SK-N-SH treated with all-trans-retinoic acid at 6 μM for 48 hours (cell line): ENCODE measurements around the gene KLF13.
A peak's percentile ranks its signal among the peaks of the same experiment; 100 is the strongest.

Source experiments
- ATAC-seq: fragments of 200-7000 bp; cut with Tn5 transposase; 3 replicates; pipeline ENCODE4 v1.9.1; 2020; ENCODE audit warnings: mild to moderate bottlenecking, moderate library complexity
- ARNTL ChIP-seq: fragments of 450-650 bp; formaldehyde crosslinking; IDR thresholded peaks from 2 replicates; pipeline ENCODE4 v1.5.0; 2020; ENCODE audit warnings: low read depth, mild to moderate bottlenecking, moderate library complexity, borderline replicate concordance
- CSDC2 ChIP-seq: fragments of 250-450 bp; sonication (Bioruptor Pico); IDR thresholded peaks from 2 replicates; pipeline ENCODE4 v1.5.0; 2020; ENCODE audit warnings: mild to moderate bottlenecking, moderate library complexity
- ESRRG ChIP-seq: fragments of 250-450 bp; sonication (Bioruptor Pico); IDR thresholded peaks from 2 replicates; pipeline ENCODE4 v1.6.1; 2021; ENCODE audit warnings: mild to moderate bottlenecking
- GLIS3 ChIP-seq: fragments of 250-450 bp; sonication (Bioruptor Pico); IDR thresholded peaks from 2 replicates; pipeline ENCODE4 v1.5.0; 2020; ENCODE audit warnings: mild to moderate bottlenecking, moderate library complexity
- ISL1 ChIP-seq: fragments of 250-450 bp; sonication (Bioruptor Pico); IDR thresholded peaks from 2 replicates; pipeline ENCODE4 v2.1.2; 2022; ENCODE audit warnings: mild to moderate bottlenecking, moderate library complexity
- PPARA ChIP-seq: fragments of 250-450 bp; sonication (Bioruptor Pico); IDR thresholded peaks from 2 replicates; pipeline ENCODE4 v1.5.0; 2020; ENCODE audit warnings: mild to moderate bottlenecking, borderline replicate concordance
- RARB ChIP-seq: fragments of 250-450 bp; sonication (Bioruptor Pico); IDR thresholded peaks from 2 replicates; pipeline ENCODE4 v1.8.0; 2021; ENCODE audit warnings: mild to moderate bottlenecking, moderate library complexity
- SNAI2 ChIP-seq: fragments of 250-450 bp; sonication (Bioruptor Pico); IDR thresholded peaks from 2 replicates; pipeline ENCODE4 v1.5.0; 2020; ENCODE audit warnings: mild to moderate bottlenecking, moderate library complexity
- TCF4 ChIP-seq: fragments of 250-450 bp; sonication (Bioruptor Pico); IDR thresholded peaks from 2 replicates; pipeline ENCODE4 v1.8.0; 2021; ENCODE audit warnings: mild to moderate bottlenecking, moderate library complexity, borderline replicate concordance
- TOX ChIP-seq: fragments of 250-450 bp; sonication (Bioruptor Pico); IDR thresholded peaks from 2 replicates; pipeline ENCODE4 v1.8.0; 2021; ENCODE audit warnings: mild to moderate bottlenecking, moderate library complexity, borderline replicate concordance
- ZC3H10 ChIP-seq: fragments of 250-450 bp; sonication (Bioruptor Pico); IDR thresholded peaks from 2 replicates; pipeline ENCODE4 v1.5.1; 2021; ENCODE audit warnings: mild to moderate bottlenecking, moderate library complexity
- ZFP3 ChIP-seq: fragments of 250-450 bp; sonication (Bioruptor Pico); IDR thresholded peaks from 2 replicates; pipeline ENCODE4 v1.5.0; 2020; ENCODE audit warnings: mild to moderate bottlenecking, moderate library complexity
- ZFP30 ChIP-seq: fragments of 450-650 bp; formaldehyde crosslinking; IDR thresholded peaks from 2 replicates; pipeline ENCODE4 v1.5.0; 2022; ENCODE audit warnings: mild to moderate bottlenecking, moderate library complexity
- ZNF565 ChIP-seq: fragments of 450-650 bp; formaldehyde crosslinking; conservative IDR thresholded peaks from 2 replicates; pipeline ENCODE4 v1.5.0; 2020; ENCODE audit warnings: low read depth, mild to moderate bottlenecking, moderate library complexity
- ZNF8 ChIP-seq: fragments of 450-650 bp; formaldehyde crosslinking; IDR thresholded peaks from 2 replicates; pipeline ENCODE4 v1.5.0; 2020; ENCODE audit warnings: mild to moderate bottlenecking, moderate library complexity
- TF ChIP-seq, protein P1 (sequence below): fragments of 250-450 bp; sonication (Bioruptor Pico); IDR thresholded peaks from 2 replicates; pipeline ENCODE4 v1.5.0; 2020; ENCODE audit warnings: mild to moderate bottlenecking, moderate library complexity
- TF ChIP-seq, protein P2 (sequence below): fragments of 250-450 bp; sonication (Bioruptor Pico); IDR thresholded peaks from 2 replicates; pipeline ENCODE4 v1.5.1; 2020; ENCODE audit warnings: low read depth, mild to moderate bottlenecking, moderate library complexity
- TF ChIP-seq, protein P3 (sequence below): fragments of 250-450 bp; sonication (Bioruptor Pico); IDR thresholded peaks from 2 replicates; pipeline ENCODE4 v1.8.0; 2020; ENCODE audit warnings: mild to moderate bottlenecking, moderate library complexity, borderline replicate concordance
- TF ChIP-seq, protein P4 (sequence below): fragments of 250-450 bp; sonication (Bioruptor Pico); IDR thresholded peaks from 2 replicates; pipeline ENCODE4 v1.8.0; 2021; ENCODE audit warnings: low read depth, mild to moderate bottlenecking, moderate library complexity, borderline replicate concordance
- TF ChIP-seq, protein P5 (sequence below): fragments of 250-450 bp; sonication (Bioruptor Pico); IDR thresholded peaks from 2 replicates; pipeline ENCODE4 v1.5.1; 2021; ENCODE audit warnings: mild to moderate bottlenecking, moderate library complexity

KLF13 gene

DNA sequence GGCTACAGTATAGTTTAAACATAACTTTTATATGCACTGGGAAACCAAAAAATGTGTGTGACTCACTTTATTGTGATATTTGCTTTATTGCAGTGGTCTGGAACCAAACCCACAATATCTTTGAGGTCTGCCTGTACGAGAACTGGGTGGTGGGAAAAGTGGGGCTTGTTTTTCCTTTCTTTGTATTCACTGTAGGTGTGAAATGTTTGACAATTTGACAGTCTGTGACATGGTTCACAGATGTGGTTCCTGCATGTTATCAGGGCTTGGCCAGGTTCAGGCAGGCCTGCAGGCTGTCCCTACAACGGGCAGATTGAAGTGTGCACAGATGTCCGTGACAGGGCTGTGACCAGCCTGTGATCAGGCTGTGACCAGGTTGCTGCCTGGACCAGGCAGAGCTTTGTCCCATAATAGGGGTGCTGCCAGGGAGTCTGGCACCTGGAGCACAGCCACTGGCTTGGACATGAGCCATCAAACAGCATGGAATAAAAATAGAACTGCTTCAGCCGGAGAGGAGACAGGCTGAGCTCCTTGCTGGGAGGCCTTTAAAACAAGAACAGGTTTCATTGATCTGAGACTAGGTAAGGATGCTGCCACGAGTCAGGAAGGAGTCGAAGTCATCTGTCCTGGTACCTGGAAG, 61.0 kb downstream of the KLF13 start:
- peak; percentile 29; the same call in 2 of the 3 replicates for ATAC-seq
- TF ChIP-seq, protein P1, sequence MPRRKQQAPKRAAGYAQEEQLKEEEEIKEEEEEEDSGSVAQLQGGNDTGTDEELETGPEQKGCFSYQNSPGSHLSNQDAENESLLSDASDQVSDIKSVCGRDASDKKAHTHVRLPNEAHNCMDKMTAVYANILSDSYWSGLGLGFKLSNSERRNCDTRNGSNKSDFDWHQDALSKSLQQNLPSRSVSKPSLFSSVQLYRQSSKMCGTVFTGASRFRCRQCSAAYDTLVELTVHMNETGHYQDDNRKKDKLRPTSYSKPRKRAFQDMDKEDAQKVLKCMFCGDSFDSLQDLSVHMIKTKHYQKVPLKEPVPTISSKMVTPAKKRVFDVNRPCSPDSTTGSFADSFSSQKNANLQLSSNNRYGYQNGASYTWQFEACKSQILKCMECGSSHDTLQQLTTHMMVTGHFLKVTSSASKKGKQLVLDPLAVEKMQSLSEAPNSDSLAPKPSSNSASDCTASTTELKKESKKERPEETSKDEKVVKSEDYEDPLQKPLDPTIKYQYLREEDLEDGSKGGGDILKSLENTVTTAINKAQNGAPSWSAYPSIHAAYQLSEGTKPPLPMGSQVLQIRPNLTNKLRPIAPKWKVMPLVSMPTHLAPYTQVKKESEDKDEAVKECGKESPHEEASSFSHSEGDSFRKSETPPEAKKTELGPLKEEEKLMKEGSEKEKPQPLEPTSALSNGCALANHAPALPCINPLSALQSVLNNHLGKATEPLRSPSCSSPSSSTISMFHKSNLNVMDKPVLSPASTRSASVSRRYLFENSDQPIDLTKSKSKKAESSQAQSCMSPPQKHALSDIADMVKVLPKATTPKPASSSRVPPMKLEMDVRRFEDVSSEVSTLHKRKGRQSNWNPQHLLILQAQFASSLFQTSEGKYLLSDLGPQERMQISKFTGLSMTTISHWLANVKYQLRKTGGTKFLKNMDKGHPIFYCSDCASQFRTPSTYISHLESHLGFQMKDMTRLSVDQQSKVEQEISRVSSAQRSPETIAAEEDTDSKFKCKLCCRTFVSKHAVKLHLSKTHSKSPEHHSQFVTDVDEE (CRISPR knock-in tag): peak; percentile 88
- TF ChIP-seq ZFP30 (CRISPR knock-in tag): no peak
- peak; percentile 97 for TF ChIP-seq TCF4 (CRISPR knock-in tag)
- no peak for TF ChIP-seq ARNTL (CRISPR knock-in tag)

DNA sequence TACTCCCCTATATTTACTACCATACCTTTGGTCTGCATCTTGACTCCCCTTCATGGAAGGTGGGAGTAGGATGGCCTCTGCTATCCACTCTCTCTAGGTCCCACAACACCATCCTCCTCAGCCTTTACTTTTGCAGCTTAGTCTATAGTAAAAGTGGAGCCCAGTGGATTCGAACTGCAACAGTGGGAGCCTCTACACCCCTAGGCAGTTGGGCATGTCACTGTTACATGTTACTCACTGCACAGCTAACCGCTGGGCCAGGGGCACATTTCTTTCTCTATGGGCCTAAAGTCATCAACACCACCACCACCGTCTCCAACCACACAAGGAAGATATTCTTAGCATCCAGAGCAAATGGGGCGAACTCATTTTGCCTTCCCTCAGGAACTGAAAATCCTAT, 62.9 kb downstream of the KLF13 start:
- no peak for ATAC-seq
- TF ChIP-seq TOX (CRISPR knock-in tag) (no peak), RARB (CRISPR knock-in tag) (no peak), GLIS3 (CRISPR knock-in tag) (no peak), TCF4 (CRISPR knock-in tag) (no peak), ZNF8 (CRISPR knock-in tag) (no peak), CSDC2 (CRISPR knock-in tag) (no peak), ZFP30 (CRISPR knock-in tag) (no peak), ZNF565 (CRISPR knock-in tag) (no peak), ZFP3 (no peak), SNAI2 (CRISPR knock-in tag) (no peak), ESRRG (CRISPR knock-in tag) (no peak), PPARA (no peak), ZC3H10 (CRISPR knock-in tag) (no peak), ISL1 (CRISPR knock-in tag) (no peak)
- TF ChIP-seq, protein P2, sequence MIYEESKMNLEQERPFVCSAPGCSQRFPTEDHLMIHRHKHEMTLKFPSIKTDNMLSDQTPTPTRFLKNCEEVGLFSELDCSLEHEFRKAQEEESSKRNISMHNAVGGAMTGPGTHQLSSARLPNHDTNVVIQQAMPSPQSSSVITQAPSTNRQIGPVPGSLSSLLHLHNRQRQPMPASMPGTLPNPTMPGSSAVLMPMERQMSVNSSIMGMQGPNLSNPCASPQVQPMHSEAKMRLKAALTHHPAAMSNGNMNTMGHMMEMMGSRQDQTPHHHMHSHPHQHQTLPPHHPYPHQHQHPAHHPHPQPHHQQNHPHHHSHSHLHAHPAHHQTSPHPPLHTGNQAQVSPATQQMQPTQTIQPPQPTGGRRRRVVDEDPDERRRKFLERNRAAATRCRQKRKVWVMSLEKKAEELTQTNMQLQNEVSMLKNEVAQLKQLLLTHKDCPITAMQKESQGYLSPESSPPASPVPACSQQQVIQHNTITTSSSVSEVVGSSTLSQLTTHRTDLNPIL: no peak
- TF ChIP-seq, protein P1 (CRISPR knock-in tag): no peak
- TF ChIP-seq, protein P3, sequence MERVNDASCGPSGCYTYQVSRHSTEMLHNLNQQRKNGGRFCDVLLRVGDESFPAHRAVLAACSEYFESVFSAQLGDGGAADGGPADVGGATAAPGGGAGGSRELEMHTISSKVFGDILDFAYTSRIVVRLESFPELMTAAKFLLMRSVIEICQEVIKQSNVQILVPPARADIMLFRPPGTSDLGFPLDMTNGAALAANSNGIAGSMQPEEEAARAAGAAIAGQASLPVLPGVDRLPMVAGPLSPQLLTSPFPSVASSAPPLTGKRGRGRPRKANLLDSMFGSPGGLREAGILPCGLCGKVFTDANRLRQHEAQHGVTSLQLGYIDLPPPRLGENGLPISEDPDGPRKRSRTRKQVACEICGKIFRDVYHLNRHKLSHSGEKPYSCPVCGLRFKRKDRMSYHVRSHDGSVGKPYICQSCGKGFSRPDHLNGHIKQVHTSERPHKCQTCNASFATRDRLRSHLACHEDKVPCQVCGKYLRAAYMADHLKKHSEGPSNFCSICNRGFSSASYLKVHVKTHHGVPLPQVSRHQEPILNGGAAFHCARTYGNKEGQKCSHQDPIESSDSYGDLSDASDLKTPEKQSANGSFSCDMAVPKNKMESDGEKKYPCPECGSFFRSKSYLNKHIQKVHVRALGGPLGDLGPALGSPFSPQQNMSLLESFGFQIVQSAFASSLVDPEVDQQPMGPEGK (CRISPR knock-in tag): no peak
- TF ChIP-seq, protein P4, sequence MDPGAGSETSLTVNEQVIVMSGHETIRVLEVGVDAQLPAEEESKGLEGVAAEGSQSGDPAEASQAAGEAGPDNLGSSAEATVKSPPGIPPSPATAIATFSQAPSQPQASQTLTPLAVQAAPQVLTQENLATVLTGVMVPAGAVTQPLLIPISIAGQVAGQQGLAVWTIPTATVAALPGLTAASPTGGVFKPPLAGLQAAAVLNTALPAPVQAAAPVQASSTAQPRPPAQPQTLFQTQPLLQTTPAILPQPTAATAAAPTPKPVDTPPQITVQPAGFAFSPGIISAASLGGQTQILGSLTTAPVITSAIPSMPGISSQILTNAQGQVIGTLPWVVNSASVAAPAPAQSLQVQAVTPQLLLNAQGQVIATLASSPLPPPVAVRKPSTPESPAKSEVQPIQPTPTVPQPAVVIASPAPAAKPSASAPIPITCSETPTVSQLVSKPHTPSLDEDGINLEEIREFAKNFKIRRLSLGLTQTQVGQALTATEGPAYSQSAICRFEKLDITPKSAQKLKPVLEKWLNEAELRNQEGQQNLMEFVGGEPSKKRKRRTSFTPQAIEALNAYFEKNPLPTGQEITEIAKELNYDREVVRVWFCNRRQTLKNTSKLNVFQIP (CRISPR knock-in tag): no peak

DNA sequence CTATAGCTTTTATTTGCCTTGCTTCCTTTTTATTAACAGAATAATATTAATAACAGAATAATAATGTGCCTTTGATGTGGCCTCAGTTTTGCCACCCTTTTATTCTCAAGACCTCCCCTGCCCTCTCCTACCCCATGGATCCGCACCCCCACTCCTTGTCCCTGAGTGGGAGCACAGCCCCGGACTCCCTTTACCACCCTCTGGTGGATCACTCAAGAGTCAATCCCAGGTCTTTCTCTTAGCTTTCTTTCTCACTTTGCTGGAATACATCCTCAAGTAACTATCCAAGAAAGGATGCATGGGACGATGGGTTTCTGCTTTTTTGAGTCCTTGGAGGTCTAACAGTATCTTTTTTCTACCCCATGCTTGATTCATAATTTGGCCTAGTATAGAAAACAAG, 63.4 kb downstream of the KLF13 start:
- ATAC-seq: no peak
- TF ChIP-seq CSDC2 (CRISPR knock-in tag): no peak
- no peak for TF ChIP-seq SNAI2 (CRISPR knock-in tag)
- no peak for TF ChIP-seq RARB (CRISPR knock-in tag)
- no peak for TF ChIP-seq ZNF8 (CRISPR knock-in tag)
- no peak for TF ChIP-seq ISL1 (CRISPR knock-in tag)
- no peak for TF ChIP-seq ARNTL (CRISPR knock-in tag)
- TF ChIP-seq, protein P5, sequence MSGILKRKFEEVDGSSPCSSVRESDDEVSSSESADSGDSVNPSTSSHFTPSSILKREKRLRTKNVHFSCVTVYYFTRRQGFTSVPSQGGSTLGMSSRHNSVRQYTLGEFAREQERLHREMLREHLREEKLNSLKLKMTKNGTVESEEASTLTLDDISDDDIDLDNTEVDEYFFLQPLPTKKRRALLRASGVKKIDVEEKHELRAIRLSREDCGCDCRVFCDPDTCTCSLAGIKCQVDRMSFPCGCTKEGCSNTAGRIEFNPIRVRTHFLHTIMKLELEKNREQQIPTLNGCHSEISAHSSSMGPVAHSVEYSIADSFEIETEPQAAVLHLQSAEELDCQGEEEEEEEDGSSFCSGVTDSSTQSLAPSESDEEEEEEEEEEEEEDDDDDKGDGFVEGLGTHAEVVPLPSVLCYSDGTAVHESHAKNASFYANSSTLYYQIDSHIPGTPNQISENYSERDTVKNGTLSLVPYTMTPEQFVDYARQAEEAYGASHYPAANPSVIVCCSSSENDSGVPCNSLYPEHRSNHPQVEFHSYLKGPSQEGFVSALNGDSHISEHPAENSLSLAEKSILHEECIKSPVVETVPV (CRISPR knock-in tag): no peak
- TF ChIP-seq, protein P1 (CRISPR knock-in tag): no peak
- no peak for TF ChIP-seq PPARA
- no peak for TF ChIP-seq ESRRG (CRISPR knock-in tag)
